Endometrium (tissue), 2 donors: ENCODE data around the gene NHEJ1.
"Not testable (repeated sequence)": the region's sequence is repeated elsewhere in the genome, so short reads cannot be mapped to it uniquely, and the experiment has no call there.

Source experiments
- FAIRE-seq: peaks from 2 replicates; lab custom pipeline; 2012; peaks lifted over from hg19 to GRCh38; lab: Jason Lieb, UNC
- donor health status: control.
- donor health status: control.

Gene NHEJ1

DNA sequence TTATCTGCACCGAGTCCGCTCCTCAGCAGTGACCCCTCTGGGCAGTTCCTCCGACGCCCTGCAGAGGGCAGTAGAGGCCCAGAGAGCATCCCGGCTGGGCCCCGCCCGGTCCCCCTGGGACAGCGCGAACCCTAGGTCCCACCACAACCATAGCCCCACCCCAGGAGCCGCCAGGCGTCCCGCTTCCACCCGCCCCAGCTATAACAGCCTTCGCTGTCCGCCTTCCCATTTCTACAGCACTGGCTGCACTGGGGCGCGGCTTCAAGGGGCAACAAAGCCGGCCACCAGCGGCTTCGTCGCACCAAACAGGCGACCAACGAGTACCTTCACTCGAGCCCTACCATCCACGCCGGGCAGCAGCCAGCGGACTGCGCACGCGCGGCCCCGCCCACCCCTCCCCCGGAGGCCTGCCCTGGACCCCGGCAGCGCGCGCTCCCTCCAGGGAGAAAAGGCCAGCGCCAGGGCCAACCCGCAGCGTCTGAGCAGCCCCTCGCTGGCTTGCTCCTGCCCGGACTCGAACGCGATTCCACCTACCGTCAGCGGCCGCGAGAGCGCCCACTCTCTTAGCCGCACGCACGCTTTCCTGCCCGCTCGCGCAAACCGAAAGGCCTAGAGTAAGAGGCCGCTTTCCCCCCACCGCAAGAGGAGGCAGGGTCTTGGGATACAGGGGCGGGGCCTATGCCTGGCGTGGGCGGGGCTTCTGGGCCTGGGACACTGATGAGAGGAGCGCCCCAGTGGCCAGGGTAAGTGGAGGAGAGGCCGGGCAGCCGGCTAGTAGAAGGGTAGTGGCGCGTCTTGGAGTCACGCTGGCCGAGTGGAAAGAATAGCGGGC, at the start of gene NHEJ1:
TSS of gene NHEJ1 (minus strand) at position 630 of the 832 bp plus-strand sequence. CDS start 2,453 bp downstream, outside the sequence.
- no peak for FAIRE-seq

DNA sequence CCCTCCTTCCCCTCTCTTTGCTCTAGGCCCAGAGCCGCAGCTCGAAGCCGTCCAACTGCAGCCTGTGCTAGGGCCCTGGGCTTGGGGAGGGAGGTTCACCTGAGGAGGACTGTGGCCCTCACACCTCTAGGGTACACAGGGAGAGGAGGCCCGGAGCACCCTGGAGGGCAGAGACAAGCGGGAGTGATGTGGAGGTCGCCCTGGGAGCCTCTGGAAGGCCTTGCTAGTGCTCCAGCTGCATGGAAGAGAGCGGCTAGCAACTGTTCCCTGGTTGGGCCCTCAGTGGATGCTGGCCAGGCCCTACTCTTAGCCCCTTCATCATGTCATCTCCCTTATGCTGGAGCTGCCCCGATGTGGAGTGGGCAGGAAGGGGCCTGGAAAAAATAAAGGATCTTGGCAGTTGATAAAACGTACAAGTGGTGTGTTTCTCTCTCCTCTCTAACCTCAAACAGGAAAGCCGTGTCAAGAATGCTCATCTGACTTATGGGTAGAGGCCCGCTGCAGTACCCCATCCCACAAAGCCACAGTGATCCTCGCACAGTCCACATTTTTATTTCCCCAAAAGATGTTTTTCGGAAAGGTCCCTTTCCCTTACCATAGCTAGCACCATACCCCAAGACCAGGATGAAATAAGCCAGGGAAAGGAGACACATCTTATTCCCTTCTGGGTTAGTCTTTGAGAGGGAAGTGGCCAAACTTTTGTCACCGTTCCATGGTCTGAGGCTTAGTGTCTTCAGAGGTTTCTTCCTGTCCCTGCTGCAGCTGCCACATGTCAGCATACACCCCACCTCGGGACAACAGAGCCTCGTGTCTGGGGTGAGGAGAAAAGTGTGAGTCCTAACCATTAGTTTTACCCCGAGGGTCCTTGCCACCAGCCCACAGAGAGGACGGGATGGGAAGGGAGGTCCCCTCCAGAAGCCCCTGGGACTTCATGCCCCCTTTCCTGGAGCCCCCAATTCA, 48.9 kb upstream of the NHEJ1 start:
- no peak for FAIRE-seq

DNA sequence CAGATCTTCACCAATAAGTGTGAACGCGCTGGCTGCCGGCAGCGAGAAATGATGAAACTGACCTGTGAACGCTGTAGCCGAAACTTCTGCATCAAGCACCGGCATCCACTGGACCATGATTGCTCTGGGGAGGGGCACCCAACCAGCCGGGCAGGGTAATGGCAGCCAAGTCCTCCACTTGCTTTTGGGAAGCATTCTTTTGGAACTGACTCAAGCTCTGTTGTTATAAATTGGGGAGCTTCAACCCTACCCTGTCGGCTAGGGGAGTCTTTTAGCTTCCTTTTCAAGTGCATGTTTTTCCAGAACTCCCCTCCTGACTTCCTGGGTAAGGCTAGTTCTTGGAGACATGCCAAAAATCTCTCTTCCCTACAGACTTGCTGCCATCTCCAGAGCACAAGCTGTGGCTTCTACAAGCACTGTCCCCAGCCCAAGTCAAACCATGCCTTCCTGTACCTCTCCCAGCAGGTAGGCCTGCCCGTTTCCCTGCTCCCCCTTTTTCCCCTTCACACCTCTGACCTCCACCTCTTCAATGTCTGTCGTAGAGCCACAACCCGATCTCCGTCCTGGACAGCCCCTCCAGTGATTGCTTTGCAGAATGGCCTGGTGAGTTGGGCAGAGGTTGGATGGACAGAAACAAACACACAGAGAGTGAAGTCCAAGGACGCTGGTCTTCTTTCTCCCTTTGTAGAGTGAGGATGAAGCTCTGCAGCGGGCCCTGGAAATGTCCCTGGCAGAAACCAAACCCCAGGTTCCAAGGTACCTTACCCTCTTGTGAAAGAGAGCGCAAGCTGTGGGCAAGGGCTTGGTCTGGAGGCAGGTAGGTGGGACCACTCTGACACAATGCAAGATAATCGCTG, 47.5 kb upstream of the NHEJ1 start:
- no peak for FAIRE-seq

GRCh38 chr2:219207134-219207883, 46.7 kb upstream of the NHEJ1 start:
- no peak for FAIRE-seq

GRCh38 chr2:219206328-219207133, 45.9 kb upstream of the NHEJ1 start, which contains the start of gene ZFAND2B:
TSS of gene ZFAND2B (plus strand) at chr2:219206782. CDS start at chr2:219206988, 206 bp downstream.
- no peak for FAIRE-seq

DNA sequence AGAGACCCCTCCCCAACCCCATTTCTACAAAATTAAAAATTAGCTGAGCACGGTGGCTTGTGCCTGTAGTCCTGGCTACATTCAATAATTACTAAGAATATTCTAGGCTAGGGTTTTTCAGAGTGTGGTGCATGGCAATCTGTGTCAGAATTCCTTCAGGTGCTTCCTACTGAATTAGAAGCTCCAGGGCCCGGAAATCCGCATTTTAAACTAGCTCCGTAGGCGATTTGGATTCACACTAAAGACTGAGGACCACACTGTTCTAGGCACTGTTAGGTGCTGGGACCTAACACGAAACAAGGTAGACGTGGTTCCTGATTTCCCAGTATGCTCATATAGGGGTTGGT, 45.3 kb upstream of the NHEJ1 start:
- no peak for FAIRE-seq

DNA sequence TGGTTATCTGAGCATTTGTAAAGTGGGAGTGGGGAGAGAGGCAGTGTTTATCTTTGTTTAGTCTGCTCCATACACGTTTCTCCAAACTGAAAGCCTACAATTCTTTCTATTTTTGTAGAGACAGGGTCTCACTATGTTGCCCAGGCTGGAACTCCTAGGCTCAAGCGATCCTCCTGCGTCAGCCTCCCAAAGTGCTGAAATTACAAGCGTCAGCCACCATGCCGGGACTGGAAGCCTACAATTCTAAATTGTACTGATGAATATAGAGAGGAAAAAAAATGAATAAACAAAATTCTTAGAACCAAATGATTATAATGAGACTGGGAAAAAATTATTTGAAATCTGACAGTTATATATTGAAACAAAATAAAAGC, 44.5 kb upstream of the NHEJ1 start:
- no peak for FAIRE-seq

- FAIRE-seq, result no peak
These were observed 44.0 kb upstream of the NHEJ1 start for GRCh38 chr2:219204425-219205164.

- not testable (repeated sequence) for FAIRE-seq
These were observed 40.7 kb upstream of the NHEJ1 start for GRCh38 chr2:219201331-219201730.

- not testable (repeated sequence) for FAIRE-seq
These were observed 40.1 kb upstream of the NHEJ1 start for GRCh38 chr2:219200502-219201326.

- FAIRE-seq, result no peak
These were observed 39.0 kb upstream of the NHEJ1 start for GRCh38 chr2:219199470-219200211.

DNA sequence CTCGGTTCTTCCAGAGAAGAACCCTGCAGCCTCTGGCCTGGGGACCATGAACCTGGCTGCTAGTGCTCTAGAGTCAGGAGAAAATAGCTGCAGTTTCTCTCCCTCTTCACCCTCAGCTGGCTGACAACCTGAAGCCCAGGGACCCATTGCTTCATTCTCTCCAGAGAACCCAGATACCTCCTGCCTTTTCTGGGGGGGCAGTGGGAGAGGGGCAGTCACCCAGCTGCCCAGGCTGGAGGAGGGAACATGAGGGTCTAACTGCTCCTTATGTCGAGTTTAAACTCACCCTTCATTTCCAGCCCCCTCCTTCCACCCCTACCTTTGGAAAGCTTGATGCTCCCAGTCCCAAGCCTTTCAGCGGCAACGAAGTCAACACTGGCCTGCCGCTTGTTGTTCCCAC, 38.4 kb upstream of the NHEJ1 start:
- FAIRE-seq, result no peak

DNA sequence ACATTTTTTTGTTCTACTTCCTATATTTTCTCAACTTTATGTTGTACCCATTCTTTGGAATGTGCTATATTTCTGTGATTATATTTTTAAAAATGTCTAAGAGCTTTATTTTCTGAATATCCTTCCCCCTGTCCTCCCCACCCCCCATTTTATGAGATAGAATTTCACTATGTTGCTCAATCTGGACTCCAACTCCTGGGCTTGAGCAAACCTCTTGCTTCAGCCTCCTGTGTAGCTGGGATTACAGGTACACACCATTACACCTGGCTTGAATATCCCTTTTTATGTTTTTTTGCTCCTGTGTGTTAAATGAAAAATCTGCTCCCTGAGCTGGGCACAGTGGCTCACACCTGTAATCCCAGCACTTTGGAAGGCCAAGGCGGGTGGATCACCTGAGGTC, 36.8 kb upstream of the NHEJ1 start:
- FAIRE-seq, result no peak

DNA sequence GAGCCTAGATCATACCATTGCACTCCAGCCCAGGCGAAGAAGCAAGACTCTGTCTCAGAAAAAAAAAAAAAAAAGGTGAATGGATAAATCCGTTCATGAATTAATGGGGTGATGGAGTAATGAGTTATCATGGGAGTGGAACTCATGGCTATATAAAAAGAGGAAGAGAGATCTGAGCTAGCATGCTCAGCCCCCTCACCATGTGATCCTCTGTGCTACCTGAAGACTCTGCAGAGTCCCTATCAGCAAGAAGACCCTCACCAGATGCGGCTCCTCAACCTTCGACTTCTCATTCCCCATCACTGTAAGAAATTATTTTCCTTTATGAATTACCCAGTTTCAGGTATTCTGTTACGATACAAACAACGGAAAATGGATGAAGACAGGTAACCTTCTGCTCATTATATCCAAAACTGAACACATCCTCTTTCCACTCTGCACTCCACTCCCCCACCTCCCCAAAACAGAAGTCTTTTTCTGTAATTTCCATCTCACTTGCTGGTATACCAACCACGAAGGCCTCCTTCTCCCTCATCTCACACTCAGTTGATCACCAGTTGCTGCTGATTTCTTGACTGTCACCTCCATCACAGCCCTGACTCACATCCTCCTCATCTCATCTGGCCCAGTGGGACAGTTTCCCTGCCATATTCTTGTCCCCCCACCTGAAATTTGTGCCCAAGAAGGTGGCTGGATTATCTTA, 26.3 kb upstream of the NHEJ1 start:
- no peak for FAIRE-seq

DNA sequence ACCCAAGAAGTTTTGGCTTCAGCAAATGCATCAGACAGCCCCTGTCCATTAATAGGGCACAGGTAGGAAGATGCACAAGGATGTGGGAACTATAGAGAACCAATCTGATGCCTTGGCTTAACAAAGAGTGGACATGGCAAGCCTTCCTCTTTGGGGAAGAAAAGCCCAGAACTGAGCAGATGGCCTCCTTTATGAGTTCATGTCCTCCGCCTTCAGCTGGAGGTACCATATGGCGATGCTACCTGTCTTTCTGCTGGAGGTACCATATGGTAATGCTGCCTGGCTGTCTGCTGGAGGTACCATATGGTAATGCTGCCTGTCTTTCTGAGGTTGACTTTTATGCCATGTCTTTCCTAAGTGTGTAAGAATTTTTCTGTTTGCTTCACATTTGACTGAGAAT, 23.5 kb upstream of the NHEJ1 start:
- FAIRE-seq, result no peak

DNA sequence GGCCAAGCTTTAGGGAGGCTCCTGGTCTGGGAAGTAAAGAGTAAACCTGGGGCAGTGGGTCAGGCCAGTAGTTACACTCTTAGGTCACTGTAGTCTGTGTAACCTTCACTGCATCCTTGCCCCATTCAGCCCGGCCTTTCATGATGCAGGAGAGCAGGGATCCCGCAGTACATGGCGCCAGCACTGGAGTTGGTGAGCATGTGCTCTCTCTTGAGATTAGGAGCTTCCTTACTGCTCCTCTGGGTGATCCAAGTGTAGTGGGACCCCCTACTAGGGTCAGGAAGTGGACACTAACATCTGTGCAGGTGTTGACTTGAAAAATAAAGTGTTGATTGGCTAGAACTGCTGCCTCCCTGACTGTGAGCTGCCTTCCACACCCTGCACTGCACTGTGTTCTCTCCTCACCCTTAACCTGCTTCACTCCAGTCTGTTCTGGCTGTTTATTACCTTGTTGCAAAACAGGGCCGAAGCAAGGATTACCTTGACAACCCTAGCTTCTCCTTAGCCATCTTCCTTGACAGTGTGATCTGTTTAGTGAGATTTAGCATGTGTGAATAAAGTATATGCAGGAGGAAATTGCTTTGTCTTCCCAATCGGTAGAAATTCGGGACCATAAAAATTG, 22.6 kb upstream of the NHEJ1 start:
- no peak for FAIRE-seq
